ENCODE measurements around the gene BCL11A.

GRCh38 chr2:60528281-60529020, 25.0 kb downstream of the BCL11A start:
- no peak for TF ChIP-seq POLR2AphosphoS5 (IDR thresholded peaks at IDR 0.05)
- no peak for TF ChIP-seq POLR2A (IDR thresholded peaks at IDR 0.05)
- no peak for TF ChIP-seq CTCF (IDR thresholded peaks at IDR 0.05)
- TF ChIP-seq EP300 (IDR thresholded peaks at IDR 0.05): no peak

Data from upper lobe of left lung (tissue), 4 donors.